C1 segment of cervical spinal cord (tissue), 14 donors: ENCODE measurements around the gene VIPR2.
A peak's percentile ranks its signal among the peaks of the same experiment; 100 is the strongest.
"Not testable (repeated sequence)": the region's sequence is repeated elsewhere in the genome, so short reads cannot be mapped to it uniquely, and the experiment has no call there.

ENCODE experiments used
- DNase-seq, 14 donors: peaks; one replicate each; lab custom pipeline; 2025; lab: John Stamatoyannopoulos, UW

VIPR2 gene

GRCh38 chr7:159013181-159013690, 131.4 kb downstream of the VIPR2 start:
- peak in 1 of 14 donors; percentile 57 for DNase-seq

DNA sequence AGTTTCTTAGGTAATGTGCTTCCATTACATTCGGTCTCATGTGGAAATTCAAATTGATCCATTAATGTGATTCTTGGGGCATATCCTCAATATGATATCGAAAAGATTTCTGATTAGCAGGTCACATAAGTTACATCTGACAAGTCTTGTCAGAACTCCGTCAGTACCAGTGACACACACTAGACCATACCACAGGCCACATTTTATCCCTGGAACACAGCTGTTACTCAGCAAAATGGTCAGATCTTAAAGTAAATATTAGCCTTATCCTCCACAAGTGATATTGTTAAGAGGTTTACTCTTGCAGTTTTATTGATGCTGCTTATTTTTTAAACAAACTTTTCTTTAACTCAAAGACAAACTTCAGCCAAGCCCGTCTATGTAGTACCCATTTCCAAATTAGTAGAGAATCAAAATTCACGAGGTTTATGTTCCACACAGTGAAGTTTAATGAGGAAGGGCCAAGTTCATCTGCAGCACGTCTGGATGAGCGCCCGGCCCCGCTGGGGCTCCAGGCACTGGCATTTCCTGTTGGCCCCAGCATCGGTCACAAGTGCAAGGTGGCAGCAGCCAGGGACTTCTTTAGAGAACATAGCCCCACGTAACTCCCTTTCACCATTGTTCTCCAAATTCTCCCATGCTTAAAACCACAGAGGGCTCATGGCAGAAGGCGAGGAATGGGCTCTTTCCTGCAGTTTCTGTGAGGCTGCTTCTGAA, 132.2 kb downstream of the VIPR2 start:
- peak in 9 of 14 donors; percentile 12 to 70 (median 40) for DNase-seq

GRCh38 chr7:159011722-159012022, 133.0 kb downstream of the VIPR2 start:
- DNase-seq: no peak

GRCh38 chr7:159010937-159011721, 133.5 kb downstream of the VIPR2 start:
- no peak for DNase-seq

DNA sequence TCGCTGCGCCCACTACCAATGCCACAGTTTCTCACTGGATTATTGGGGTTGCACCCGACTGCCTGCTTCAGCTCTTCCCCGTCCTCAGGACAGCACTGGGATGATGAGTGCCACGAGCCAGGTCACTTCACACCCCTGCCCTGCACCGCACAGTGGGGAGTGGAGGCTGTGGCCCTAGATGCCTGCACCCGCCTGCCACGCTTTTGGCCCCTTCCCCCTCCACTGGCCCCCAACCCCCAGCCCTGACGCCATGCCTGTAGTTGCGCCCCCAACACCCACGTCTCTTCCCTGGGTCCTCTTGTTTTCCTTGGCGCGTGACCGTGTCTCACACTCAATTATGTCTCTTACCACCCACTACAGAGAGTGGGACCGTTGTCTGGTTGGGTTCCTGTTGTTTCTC, 134.3 kb downstream of the VIPR2 start:
- DNase-seq: no peak

DNA sequence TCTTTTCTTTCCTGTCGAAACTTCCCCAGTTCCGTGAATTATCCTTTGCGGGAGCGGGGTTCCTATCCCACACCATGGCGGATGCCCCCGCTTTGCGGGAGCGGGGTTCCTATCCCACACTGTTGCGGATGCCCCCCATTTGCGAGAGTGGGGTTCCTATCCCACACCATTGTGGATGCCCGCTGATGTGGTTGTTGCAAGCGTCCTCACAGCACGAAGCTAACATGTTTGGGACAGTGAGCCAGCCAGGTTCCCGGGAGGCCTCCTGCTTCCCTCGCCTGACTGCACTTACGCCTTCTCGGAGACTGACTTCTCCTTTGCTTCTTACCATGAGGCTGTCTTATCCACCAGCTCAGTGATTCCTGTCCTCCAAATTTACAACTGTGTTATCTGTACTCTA, 134.7 kb downstream of the VIPR2 start:
- no peak for DNase-seq

DNA sequence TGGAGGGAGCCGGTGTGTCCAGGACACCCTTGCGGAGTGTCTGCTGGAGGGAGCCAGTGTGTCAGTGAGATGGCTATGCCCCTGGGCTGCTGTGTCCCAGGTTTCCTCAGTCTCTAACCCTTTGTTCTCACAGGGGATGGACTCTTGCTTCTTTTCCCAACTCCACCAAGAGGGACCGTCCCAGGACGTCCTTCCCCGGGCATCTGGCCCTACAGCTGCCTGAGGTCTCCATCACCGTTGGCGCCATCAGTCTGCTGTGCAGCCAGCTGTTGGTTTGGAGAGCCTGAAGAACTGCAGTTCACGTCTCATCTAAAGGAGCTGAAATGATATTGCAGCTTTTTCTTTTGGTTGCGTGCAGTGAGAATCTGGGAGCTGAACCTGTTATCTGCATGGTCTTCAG, 136.2 kb downstream of the VIPR2 start:
- no peak for DNase-seq

GRCh38 chr7:159007996-159008389, 136.7 kb downstream of the VIPR2 start:
- no peak for DNase-seq

DNA sequence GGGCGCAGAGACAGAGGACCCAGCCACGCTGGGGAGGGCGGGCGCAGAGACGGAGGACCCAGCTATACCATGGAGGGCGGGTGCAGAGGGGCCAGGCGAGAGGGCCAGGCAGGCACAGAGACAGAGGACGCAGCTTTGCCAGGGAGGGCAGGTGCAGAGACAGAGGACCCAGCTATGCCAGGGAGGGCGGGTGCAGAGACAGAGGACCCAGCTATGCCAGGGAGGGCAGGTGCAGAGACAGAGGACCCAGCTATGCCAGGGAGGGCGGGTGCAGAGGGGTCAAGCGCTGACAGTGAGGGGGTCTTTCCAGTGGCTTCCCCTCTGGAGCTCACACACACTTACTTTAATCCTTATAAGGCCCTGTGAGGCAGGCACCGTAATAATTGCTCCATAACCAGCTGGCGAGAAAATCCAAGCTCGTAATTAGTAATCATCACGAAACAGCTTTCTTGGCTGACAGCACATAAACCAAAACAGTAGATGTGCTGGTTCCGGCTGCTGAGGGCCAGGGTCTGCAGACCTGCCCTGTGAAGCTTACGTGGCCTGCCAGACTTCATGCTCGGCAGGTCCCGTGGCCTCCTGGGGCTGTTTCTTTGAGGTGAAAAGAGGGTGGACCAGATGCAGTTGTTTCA, 137.2 kb downstream of the VIPR2 start:
- DNase-seq: no peak

GRCh38 chr7:159006610-159007130, 138.0 kb downstream of the VIPR2 start:
- DNase-seq: no peak

GRCh38 chr7:159006022-159006609, 138.6 kb downstream of the VIPR2 start:
- not testable (repeated sequence) for DNase-seq

DNA sequence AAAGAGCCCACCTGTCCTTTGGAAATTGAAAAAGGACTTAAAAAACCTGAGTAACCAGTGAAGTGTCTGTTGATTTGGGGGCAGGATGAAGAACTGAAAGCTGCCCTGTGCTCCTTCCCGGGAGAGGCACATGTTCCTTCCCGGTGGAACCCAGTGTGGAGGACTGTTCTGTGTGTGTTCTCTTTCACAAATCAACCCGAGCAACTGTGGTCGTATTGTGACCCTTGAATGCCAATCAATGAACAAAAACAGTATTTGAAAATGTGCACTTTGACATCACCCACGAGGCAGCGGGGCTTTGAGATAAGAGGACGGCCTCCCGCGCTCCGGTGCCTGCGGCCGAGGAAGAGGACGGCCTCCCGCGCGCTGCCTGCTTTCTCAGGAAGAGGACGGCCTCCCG, 139.0 kb downstream of the VIPR2 start:
- DNase-seq: no peak

- no peak for DNase-seq
These were observed 140.3 kb downstream of the VIPR2 start for GRCh38 chr7:159004411-159004810.

DNA sequence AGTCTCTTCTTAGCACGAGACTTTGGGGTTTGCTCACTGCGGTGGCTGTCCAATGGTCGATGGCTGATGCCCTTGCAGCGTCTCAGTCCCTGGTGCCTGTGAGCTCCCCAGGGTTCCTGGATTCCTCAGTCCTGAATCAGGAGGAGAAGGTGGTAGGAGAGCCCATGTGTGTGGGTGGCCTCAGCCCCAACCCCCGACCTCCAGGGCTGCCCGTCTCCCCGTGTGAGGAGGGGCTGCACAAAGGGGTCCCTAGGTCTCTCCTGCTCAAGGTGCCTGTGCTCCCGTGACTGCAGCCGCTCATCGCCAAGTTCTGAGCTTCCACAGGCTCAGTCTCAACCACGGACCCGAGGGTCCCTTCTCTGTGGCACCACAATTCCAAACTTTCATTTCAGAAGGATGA, 142.9 kb downstream of the VIPR2 start:
- DNase-seq: no peak

- DNase-seq: no peak
These were observed 143.7 kb downstream of the VIPR2 start for GRCh38 chr7:159000859-159001435.

DNA sequence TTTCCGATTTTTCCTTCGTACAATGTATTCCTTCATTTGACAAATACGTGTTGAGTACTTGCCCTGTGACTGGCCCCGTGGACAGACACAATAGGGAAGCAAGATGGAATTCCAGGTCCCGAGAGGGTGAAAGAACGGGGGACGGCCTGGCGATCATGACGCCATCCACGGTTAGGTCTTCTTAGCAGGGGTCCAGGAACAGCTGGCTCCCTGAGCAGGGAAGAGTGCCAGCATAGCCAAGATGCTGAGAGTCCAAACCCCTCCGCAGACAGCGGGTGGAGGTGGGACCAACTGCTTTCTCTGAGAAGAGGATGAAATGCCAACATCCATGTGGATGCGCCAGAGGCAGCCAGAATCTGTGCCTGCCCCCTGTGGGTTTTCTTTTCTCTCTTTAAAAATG, 144.6 kb downstream of the VIPR2 start:
- no peak for DNase-seq

DNA sequence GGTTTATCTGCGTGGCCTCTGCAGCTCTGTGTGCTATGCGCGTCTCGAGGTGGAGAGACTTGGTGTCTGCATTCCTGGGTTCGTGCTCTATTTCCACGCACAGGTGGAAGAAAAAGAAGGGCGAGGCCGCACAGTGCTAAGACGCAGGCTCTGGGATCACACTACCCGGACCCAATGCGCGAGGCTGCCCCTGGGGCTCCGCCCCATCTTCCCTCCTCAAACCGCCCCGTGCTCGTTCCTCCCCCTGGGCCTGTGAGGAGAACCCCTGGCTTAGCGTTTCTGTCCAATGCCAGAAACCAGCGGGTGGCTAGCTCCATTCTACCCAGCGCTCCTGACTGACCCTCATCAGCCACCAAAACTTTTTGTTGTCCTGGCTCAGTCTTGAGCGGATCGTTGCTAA, 145.2 kb downstream of the VIPR2 start:
- DNase-seq: no peak

GRCh38 chr7:158998261-158998660, 146.4 kb downstream of the VIPR2 start:
- DNase-seq: not testable (repeated sequence)

- no peak for DNase-seq
These were observed 147.2 kb downstream of the VIPR2 start for GRCh38 chr7:158997471-158997870.

DNA sequence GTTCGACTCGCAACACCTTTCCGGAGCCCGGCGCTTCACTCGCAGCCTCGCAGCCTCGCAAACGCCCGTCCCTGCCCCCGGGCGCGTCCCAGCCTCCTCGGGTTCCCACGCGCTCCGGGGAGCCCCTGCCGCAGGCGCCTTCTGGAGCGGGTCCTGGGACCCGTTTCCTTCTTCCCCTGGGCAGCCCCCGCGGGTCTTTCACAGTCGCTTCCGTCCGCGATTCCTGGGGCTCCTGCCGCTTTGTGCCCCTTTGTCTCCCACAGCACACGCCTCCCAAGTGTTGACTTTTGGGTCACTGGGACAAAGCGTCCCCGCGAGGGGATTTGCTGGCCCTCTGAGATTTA, 147.6 kb downstream of the VIPR2 start:
- DNase-seq: no peak

DNA sequence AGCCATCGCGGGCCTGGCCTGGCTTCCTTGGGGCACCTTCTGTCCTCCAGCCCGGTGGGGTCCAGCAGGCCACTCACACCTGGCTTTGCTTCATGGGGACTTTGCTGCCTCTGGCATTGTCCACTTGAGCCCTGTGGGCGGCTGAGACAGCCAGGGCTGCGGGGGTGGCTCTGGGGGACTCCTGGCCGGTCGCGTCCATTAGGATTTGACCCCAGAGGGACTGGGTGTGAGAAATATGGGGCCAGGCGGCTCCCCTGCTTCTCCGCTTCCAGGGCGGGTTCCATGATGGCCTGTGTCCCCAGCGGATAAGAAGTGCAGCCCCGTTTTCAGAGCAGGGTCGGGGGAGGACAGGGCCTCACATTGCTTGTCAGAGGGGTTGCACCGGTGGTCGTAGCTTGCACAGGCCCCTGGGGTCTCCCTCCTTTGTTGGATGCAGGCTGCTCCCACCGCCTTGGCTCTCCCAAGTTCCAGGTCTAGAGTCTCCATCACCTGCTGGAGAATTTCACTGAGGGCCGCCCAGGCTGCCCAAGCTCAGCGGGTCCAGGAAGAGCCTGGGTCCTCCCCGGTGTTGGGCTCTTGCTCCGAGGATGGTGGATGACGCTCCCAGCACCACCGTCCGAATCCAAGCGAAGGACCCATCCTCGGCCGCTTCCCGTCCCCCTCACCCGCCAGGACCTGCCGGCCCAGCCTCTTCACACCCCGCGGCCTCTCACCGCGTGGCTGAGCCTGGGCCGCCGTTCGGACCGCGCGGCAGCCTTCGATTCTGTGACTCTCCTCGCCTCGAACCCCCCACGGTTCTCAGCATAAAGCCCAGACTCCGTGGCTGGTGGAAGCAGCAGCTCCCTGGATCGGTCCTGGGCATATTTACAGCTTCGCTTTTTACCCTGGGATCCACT, 148.2 kb downstream of the VIPR2 start:
- DNase-seq: no peak
